Upper lobe of left lung (tissue), 4 donors: Measurements from ENCODE around the gene MICAL2.

Source experiments
- EP300 ChIP-seq, 4 donors: sonication (generic); formaldehyde crosslinking; IDR thresholded peaks; one replicate each; pipeline ENCODE4 v1.5.1; 2017; ENCODE audit warnings: antibody characterized with exemption in 4 of 4, control low read depth in 2 of 4
- POLR2A ChIP-seq, 4 donors: fragments of 450-650 bp; IDR thresholded peaks; one replicate each; pipeline ENCODE4 v1.5.1; 2016 to 2017; ENCODE audit warnings: antibody characterized with exemption in 4 of 4, mild to moderate bottlenecking in 2 of 4
- TF ChIP-seq, protein P1 (sequence below), 6 experiments: fragments of 450-650 bp in 4 of 6; fragments of 200-600 bp in 2 of 6; sonication (generic) in 2 of 6; IDR thresholded peaks; one replicate each; pipeline ENCODE4 v1.5.1; 2016 to 2019; ENCODE audit warnings: antibody characterized with exemption in 6 of 6

DNA sequence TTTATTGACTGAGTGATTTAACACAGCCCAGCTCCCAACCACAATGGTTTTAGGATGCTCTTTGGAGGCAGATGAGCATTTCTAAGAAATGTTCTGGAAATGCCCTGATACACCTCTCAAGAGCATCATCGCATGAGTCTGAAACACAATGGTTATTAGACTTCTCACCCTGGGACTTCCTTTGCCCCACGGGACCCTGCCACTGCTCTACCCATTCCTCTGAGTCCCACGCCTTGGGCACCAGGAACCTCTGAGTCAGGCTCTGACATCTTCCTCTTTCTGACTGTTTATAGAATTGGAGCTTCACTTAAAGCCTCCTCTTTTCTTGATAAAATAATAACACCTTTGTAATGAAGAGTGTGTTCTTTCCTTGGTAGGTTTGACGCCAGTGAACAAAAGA is 181.4 kb downstream of the MICAL2 start:
- TF ChIP-seq, protein P1, sequence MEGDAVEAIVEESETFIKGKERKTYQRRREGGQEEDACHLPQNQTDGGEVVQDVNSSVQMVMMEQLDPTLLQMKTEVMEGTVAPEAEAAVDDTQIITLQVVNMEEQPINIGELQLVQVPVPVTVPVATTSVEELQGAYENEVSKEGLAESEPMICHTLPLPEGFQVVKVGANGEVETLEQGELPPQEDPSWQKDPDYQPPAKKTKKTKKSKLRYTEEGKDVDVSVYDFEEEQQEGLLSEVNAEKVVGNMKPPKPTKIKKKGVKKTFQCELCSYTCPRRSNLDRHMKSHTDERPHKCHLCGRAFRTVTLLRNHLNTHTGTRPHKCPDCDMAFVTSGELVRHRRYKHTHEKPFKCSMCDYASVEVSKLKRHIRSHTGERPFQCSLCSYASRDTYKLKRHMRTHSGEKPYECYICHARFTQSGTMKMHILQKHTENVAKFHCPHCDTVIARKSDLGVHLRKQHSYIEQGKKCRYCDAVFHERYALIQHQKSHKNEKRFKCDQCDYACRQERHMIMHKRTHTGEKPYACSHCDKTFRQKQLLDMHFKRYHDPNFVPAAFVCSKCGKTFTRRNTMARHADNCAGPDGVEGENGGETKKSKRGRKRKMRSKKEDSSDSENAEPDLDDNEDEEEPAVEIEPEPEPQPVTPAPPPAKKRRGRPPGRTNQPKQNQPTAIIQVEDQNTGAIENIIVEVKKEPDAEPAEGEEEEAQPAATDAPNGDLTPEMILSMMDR (IDR thresholded peaks at IDR 0.05), result no peak
- TF ChIP-seq POLR2A (IDR thresholded peaks at IDR 0.05) (no peak), EP300 (IDR thresholded peaks at IDR 0.05) (no peak)
